OCI-LY1 (cell line): ENCODE results near the gene TMEM121.
"Not testable (repeated sequence)": the region's sequence is repeated elsewhere in the genome, so short reads cannot be mapped to it uniquely, and the experiment has no call there.

Source experiments
- H2AFZ ChIP-seq: fragments of 200-600 bp; sonication (generic), shearing (Covaris generic); 2 replicates; pipeline ENCODE4 v1.6.0; 2014; ENCODE audit warnings: antibody characterized with exemption, mild to moderate bottlenecking, low read length
- H3F3A ChIP-seq: fragments of 200-600 bp; sonication (generic), shearing (Covaris generic); 2 replicates; pipeline ENCODE4 v1.6.0; 2014; ENCODE audit warnings: mild to moderate bottlenecking, antibody characterized with exemption, low read length, moderate library complexity; ENCODE audit not compliant: insufficient read depth
- H3K27ac ChIP-seq: fragments of 200-600 bp; sonication (generic); 2 replicates; pipeline ENCODE4 v1.5.1; 2014; ENCODE audit warnings: low read length, mixed run types, mild to moderate bottlenecking, low read depth; ENCODE audit not compliant: poor library complexity, severe bottlenecking
- H3K27me3 ChIP-seq: fragments of 200-600 bp; sonication (generic); 2 replicates; pipeline ENCODE4 v1.6.0; 2014; ENCODE audit warnings: antibody characterized with exemption, mild to moderate bottlenecking, low read length, moderate library complexity; ENCODE audit not compliant: insufficient read depth
- H3K36me3 ChIP-seq: fragments of 200-600 bp; sonication (generic); 2 replicates; pipeline ENCODE4 v1.6.1; 2014; ENCODE audit warnings: mild to moderate bottlenecking, antibody characterized with exemption, low read length, moderate library complexity, mixed read lengths; ENCODE audit not compliant: insufficient read depth
- H3K4me1 ChIP-seq: fragments of 200-600 bp; sonication (generic); 2 replicates; pipeline ENCODE4 v1.5.1; 2014; ENCODE audit warnings: mild to moderate bottlenecking, low read length, moderate library complexity; ENCODE audit not compliant: insufficient read depth, severe bottlenecking
- H3K4me2 ChIP-seq: fragments of 200-600 bp; sonication (generic), shearing (Covaris generic); 2 replicates; pipeline ENCODE4 v1.6.1; 2014; ENCODE audit warnings: low read length
- H3K4me3 ChIP-seq: fragments of 200-600 bp; sonication (generic); 2 replicates; pipeline ENCODE4 v1.5.1; 2014; ENCODE audit warnings: low read length, low read depth, mild to moderate bottlenecking, mixed read lengths; ENCODE audit not compliant: poor library complexity, severe bottlenecking
- H3K79me2 ChIP-seq: fragments of 200-600 bp; shearing (Covaris generic); 2 replicates; pipeline ENCODE4 v1.6.1; 2016; ENCODE audit warnings: mixed run types, low read length, mixed read lengths; ENCODE audit not compliant: insufficient read depth
- H3K9ac ChIP-seq: fragments of 200-600 bp; sonication (generic), shearing (Covaris generic); 2 replicates; pipeline ENCODE4 v1.6.1; 2014; ENCODE audit warnings: mild to moderate bottlenecking, low read length, mixed read lengths
- H3K9me2 ChIP-seq: fragments of 200-600 bp; sonication (generic), shearing (Covaris generic); 2 replicates; pipeline ENCODE4 v1.6.1; 2014; ENCODE audit warnings: low read depth, mild to moderate bottlenecking, low read length, mixed read lengths
- H3K9me3 ChIP-seq: fragments of 200-600 bp; shearing (Covaris generic); 2 replicates; pipeline ENCODE4 v1.6.1; 2014; ENCODE audit warnings: low read length, mixed read lengths
- H4K20me1 ChIP-seq: fragments of 200-600 bp; sonication (generic), shearing (Covaris generic); 2 replicates; pipeline ENCODE4 v1.6.0; 2016; ENCODE audit warnings: mild to moderate bottlenecking, low read length; ENCODE audit not compliant: insufficient read depth
- CTCF ChIP-seq: fragments of 200-600 bp; sonication (generic), shearing (Covaris generic); IDR thresholded peaks from 2 replicates; pipeline ENCODE4 v1.5.1; 2017; ENCODE audit warnings: mild to moderate bottlenecking, antibody characterized with exemption, low read length, moderate library complexity, mixed read lengths

TMEM121 gene

GRCh38 chr14:105554523-105554922, 28.1 kb downstream of the TMEM121 start:
- Histone ChIP-seq H3K27ac (no peak overlapping the region), H3F3A (no peaks in the 10 kb centered on the region), H4K20me1 (no peaks in the 10 kb centered on the region), H2AFZ (no peak overlapping the region), H3K9me2 (no peaks in the 10 kb centered on the region), H3K4me3 (no peak overlapping the region), H3K36me3 (no peaks in the 10 kb centered on the region; the same call in 1 of the 2 replicates), H3K27me3 (peaks cover 13% of the 10 kb centered on the region; the same call in 1 of the 2 replicates), H3K4me2 (no peak overlapping the region), H3K9ac (no peak overlapping the region), H3K4me1 (peaks cover 21% of the 10 kb centered on the region), H3K79me2 (no peaks in the 10 kb centered on the region), H3K9me3 (no peaks in the 10 kb centered on the region)
- TF ChIP-seq CTCF, result no peak

GRCh38 chr14:105557671-105558070, 31.3 kb downstream of the TMEM121 start:
- H3K4me3 ChIP-seq, H3K79me2 ChIP-seq, H3K9me3 ChIP-seq, H3K4me2 ChIP-seq, H4K20me1 ChIP-seq, H3K36me3 ChIP-seq, H3K27me3 ChIP-seq, H3K9me2 ChIP-seq, H3F3A ChIP-seq, H2AFZ ChIP-seq: not testable (repeated sequence)
- peak overlapping the region; percentile 63 for H3K27ac ChIP-seq
- peak overlapping the region; percentile 24; the same call in 1 of the 2 replicates for H3K9ac ChIP-seq
- H3K4me1 ChIP-seq, result peaks cover 43% of the 10 kb centered on the region

GRCh38 chr14:105558449-105559154, 32.2 kb downstream of the TMEM121 start:
- H2AFZ ChIP-seq, H4K20me1 ChIP-seq, H3K9me3 ChIP-seq, H3K36me3 ChIP-seq, H3F3A ChIP-seq, H3K79me2 ChIP-seq, H3K9me2 ChIP-seq, H3K27me3 ChIP-seq: not testable (repeated sequence)
- peak overlapping the region; percentile 54 for H3K4me3 ChIP-seq
- peak overlapping the region; percentile 91 for H3K9ac ChIP-seq
- peak overlapping the region; percentile 79 for H3K4me2 ChIP-seq
- H3K27ac ChIP-seq, result peak overlapping the region; percentile 89
- peaks cover 53% of the 10 kb centered on the region for H3K4me1 ChIP-seq
- TF ChIP-seq CTCF, result peak; percentile 36; the same call in 1 of the 2 replicates

- not testable (repeated sequence) for H3F3A ChIP-seq, H4K20me1 ChIP-seq, H3K9me2 ChIP-seq, H3K9me3 ChIP-seq, H3K27me3 ChIP-seq, H3K79me2 ChIP-seq, H2AFZ ChIP-seq, H3K36me3 ChIP-seq
- peak overlapping the region; percentile 54 for H3K4me3 ChIP-seq
- peak overlapping the region; percentile 89 for H3K27ac ChIP-seq
- peak overlapping the region; percentile 91 for H3K9ac ChIP-seq
- H3K4me2 ChIP-seq, result peak overlapping the region; percentile 79
- H3K4me1 ChIP-seq, result peaks cover 62% of the 10 kb centered on the region
These were observed 33.1 kb downstream of the TMEM121 start for GRCh38 chr14:105559384-105560047.

GRCh38 chr14:105560048-105560669, 33.8 kb downstream of the TMEM121 start:
- H3K9me3 ChIP-seq, H4K20me1 ChIP-seq, H3K4me3 ChIP-seq, H3K4me2 ChIP-seq, H3K36me3 ChIP-seq, H3F3A ChIP-seq, H3K27me3 ChIP-seq, H3K9me2 ChIP-seq, H2AFZ ChIP-seq, H3K79me2 ChIP-seq: not testable (repeated sequence)
- Histone ChIP-seq H3K27ac (peak overlapping the region; percentile 99), H3K9ac (peak overlapping the region; percentile 62; the same call in 1 of the 2 replicates), H3K4me1 (peaks cover 68% of the 10 kb centered on the region)

- peak overlapping the region; percentile 55 for H3K4me2 ChIP-seq
- peak overlapping the region; percentile 87 for H3K9ac ChIP-seq
These were observed 35.0 kb downstream of the TMEM121 start for GRCh38 chr14:105561345-105561744.

More at GRCh38 chr14:105561345-105561744, 35.0 kb downstream of the TMEM121 start:
- not testable (repeated sequence) for H3K9me2 ChIP-seq, H3K36me3 ChIP-seq, H3K9me3 ChIP-seq, H4K20me1 ChIP-seq, H3K27me3 ChIP-seq, H3K79me2 ChIP-seq, H2AFZ ChIP-seq, H3F3A ChIP-seq
- Histone ChIP-seq H3K27ac (peak overlapping the region; percentile 99), H3K4me3 (peak overlapping the region; percentile 19), H3K4me1 (peaks cover 76% of the 10 kb centered on the region)
